Stimulated activated CD4-positive, alpha-beta T cell treated with anti-CD3 and anti-CD28 coated beads, TNF-alpha, amount 100 ng/mL, for 1 hour (primary cell): ENCODE measurements around the gene TMEM54.

Experiments
- DNase-seq, 3 donors: peaks; one replicate each; pipeline ENCODE4 v3.0.0-alpha.2; 2020; ENCODE audit warnings: low read depth in 3 of 3, low spot score in 1 of 3

The TMEM54 gene

GRCh38 chr1:32865639-32866405 lies 35.4 kb downstream of the TMEM54 start:
- no peak for DNase-seq

- no peak for DNase-seq
Observed at GRCh38 chr1:32864375-32865019, 36.7 kb downstream of the TMEM54 start.

- DNase-seq = no peak
Observed at GRCh38 chr1:32863881-32864245, 37.3 kb downstream of the TMEM54 start.

- DNase-seq = no peak
Observed at GRCh38 chr1:32863218-32863880, 37.8 kb downstream of the TMEM54 start.

GRCh38 chr1:32861904-32862695 lies 39.1 kb downstream of the TMEM54 start:
- DNase-seq = no peak

DNA sequence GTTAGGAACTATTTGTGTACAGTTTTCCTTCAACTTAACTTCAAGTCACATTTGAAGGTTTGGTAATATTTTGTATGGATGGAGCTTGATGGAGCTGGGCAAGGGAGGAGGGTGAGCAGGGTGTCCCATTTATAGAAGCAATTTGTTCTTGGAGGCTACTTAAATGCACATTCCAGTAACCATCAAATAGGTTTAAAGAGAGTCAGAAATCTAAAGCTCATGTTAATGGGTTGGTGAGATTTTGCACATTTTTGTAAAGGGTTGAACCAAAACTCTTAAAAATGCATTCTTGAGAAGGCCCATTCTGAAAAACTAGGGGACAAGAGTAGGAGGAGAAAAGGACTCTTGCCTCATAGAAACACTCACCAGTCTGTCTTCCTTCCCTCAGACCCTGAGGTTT lies 40.6 kb downstream of the TMEM54 start:
- no peak for DNase-seq

DNA sequence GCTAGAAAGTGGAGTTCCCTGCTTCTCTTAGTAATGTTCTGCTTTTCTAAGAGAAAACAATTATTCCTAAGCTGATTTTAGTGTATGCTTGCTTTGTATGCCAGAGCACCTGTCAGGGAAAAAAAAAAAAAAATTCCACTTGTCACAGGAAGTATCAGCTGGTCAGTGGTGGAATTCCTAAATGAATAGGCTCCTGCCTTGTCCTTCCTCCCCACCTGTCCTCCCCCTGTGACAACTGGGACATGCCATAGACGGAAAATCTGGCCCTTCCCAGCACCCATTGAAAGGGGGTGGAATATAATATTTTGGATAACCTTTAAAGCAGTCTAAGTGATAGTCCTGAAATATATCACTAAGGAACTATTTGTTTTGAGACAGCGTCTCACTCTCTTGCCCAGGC lies 41.3 kb downstream of the TMEM54 start:
- no peak for DNase-seq

DNA sequence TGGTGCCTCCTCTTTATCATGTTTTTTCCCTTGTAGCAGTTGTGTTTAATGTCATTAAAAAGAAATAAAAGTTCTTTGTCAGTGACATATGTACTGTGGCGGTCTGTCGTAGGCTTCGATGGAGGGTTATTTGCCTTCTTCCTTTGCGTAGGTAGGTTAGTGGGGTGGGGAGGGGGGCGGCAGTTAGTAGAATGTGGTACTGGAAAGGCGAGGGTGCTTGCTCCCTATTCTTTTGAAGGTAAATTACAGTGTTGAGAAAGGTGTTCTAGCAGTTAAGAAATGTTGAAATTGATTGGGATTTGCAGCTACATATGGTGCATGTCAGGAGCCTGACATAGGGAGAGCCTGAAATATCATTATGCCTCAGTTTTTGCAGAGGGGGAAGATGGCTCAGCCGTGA lies 42.4 kb downstream of the TMEM54 start:
- no peak for DNase-seq

DNA sequence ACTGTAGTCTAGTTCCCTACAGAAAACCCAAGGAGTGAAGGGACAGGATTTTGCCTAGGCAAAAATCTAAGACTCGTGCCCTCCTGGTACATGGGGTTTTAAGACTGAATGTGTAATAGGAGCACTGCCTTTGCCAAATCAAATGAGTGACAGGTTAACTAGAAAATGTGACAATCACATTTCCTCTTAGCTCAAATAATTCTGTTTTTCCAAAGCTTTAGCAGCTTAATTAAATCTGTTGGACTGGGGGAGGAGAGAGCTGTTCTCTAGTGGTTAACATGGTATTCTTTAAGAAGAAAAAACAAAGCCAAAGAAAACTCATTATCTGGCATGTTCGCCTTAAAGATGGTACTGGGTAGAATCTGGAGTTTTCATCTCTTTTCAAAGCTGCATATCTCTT lies 43.1 kb downstream of the TMEM54 start:
- no peak for DNase-seq

DNA sequence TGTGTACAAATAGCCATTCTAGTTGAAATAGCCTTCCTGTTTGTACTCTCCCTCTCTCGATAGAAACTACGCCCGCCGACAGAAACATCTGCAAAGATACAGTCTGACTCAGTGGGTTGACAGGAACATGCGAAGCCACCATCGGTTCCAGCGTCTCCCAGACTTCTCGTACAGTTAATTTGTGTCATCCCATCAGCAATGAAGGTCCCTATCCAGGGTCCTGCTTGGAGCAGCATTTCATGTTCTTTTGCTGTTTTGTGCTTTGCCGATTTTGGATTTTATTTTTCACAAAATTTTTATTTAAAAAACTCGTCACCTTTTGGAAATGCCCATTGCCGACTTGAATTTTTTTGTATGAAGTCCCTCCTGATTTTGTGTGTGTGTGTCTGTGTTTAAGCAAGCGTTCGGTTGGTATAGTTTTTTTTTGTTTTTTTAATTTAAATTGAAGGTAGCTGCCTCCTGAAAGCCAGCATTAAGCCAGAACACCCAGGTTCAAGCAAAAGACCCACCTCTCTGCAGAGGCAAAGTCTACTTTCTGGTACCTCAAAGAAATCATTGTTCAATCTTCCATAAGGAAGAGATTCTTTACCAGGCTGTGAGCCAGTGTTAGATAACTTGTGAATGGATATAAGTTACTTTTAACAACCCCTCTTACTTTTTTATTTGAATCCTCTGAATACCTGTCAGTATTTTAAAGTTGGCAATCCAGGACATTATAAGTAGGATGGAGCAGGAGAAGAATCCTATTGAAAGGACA lies 45.1 kb downstream of the TMEM54 start:
- DNase-seq = no peak

GRCh38 chr1:32848354-32849063 lies 52.7 kb downstream of the TMEM54 start:
- no peak for DNase-seq
